H1 (cell line): Measurements from ENCODE around the gene GPR34. TPM values are rescaled to one million over a fixed set of nuclear protein-coding genes. Genes with fewer than 3 reads are reported as not detected.

Experiments
- CTCF ChIA-PET: fragments of 300-600 bp; sonication (Branson Sonifier 250); formaldehyde crosslinking; loops from one replicate; lab custom pipeline; 2021; ENCODE audit not compliant: partially characterized antibody; lab: Charles Lee
- POLR2A ChIA-PET: fragments of 300-600 bp; sonication (Branson Sonifier 250); formaldehyde crosslinking; loops from one replicate; lab custom pipeline; 2021; ENCODE audit warnings: inconsistent platforms; ENCODE audit not compliant: partially characterized antibody; lab: Charles Lee
- DNase-seq, 2 experiments: peaks; one replicate each; pipeline versions ENCODE4 v3.0.0 to v3.0.0-alpha.2; 2010 to 2022; ENCODE audit warnings: low spot score in 2 of 2, low read depth in 1 of 2, mixed read lengths in 1 of 2
- FAIRE-seq: peaks from 2 replicates; lab custom pipeline; 2011; peaks lifted over from hg19 to GRCh38; lab: Jason Lieb, UNC
- H2AFZ ChIP-seq: 2 replicates; pipeline ENCODE4 v1.8.1; 2012; ENCODE audit warnings: low read length, inconsistent platforms
- H2AK5ac ChIP-seq: 2 replicates; pipeline ENCODE4 v1.6.1; 2013; ENCODE audit warnings: low read depth, low read length
- H2BK120ac ChIP-seq: replicated peaks from 2 replicates; pipeline ENCODE3; 2013; ENCODE audit warnings: low read depth, low read length, inconsistent platforms
- H2BK12ac ChIP-seq: 2 replicates; pipeline ENCODE4 v1.6.1; 2013; ENCODE audit warnings: low read depth, low read length
- H2BK15ac ChIP-seq: 2 replicates; pipeline ENCODE4 v1.6.1; 2013; ENCODE audit warnings: low read length
- H2BK20ac ChIP-seq: 2 replicates; pipeline ENCODE4 v1.6.1; 2013; ENCODE audit warnings: low read length
- H2BK5ac ChIP-seq: 2 replicates; pipeline ENCODE4 v1.6.1; 2013; ENCODE audit warnings: low read depth, low read length
- H3K14ac ChIP-seq: 2 replicates; pipeline ENCODE4 v1.6.1; 2013; ENCODE audit warnings: inconsistent platforms; ENCODE audit not compliant: insufficient read length
- H3K18ac ChIP-seq: 2 replicates; pipeline ENCODE4 v1.6.1; 2013; ENCODE audit warnings: low read length; ENCODE audit errors: extremely low read depth
- H3K23ac ChIP-seq: 2 replicates; pipeline ENCODE4 v1.6.1; 2013; ENCODE audit warnings: inconsistent platforms; ENCODE audit not compliant: insufficient read length
- H3K23me2 ChIP-seq: 2 replicates; pipeline ENCODE4 v1.6.1; 2013; ENCODE audit warnings: low read depth, low read length
- H3K27ac ChIP-seq: 2 replicates; pipeline ENCODE4 v1.6.1; 2011; ENCODE audit warnings: low read depth, low read length, inconsistent platforms
- H3K27me3 ChIP-seq, 4 experiments: replicated peaks in 1 of 4; 1 replicate in 1 of 4; 2 replicates in 3 of 4; pipeline versions ENCODE4 v1.6.1 to v1.8.1; 2011 to 2013; ENCODE audit warnings: low read length in 3 of 4, mild to moderate bottlenecking in 3 of 4, inconsistent platforms in 2 of 4, mixed read lengths in 2 of 4, moderate library complexity in 1 of 4; ENCODE audit not compliant: control insufficient read depth in 3 of 4, insufficient read depth in 3 of 4; ENCODE audit errors: extremely low read depth in 1 of 4
- H3K36me3 ChIP-seq, 4 experiments: 2 replicates each; pipeline versions ENCODE4 v1.6.1 to v1.8.1; 2011 to 2013; ENCODE audit warnings: mild to moderate bottlenecking in 4 of 4, low read length in 3 of 4, moderate library complexity in 2 of 4, control low read depth in 1 of 4, inconsistent platforms in 1 of 4; ENCODE audit not compliant: insufficient read depth in 4 of 4, control insufficient read depth in 2 of 4
- H3K4ac ChIP-seq: replicated peaks from 2 replicates; pipeline ENCODE3; 2013; ENCODE audit warnings: low read length, low read depth, mixed read lengths, inconsistent platforms; ENCODE audit not compliant: insufficient read length
- H3K4me1 ChIP-seq, 4 experiments: replicated peaks in 1 of 4; 1 replicate in 1 of 4; 2 replicates in 3 of 4; pipeline versions ENCODE4 v1.6.1 to v1.8.1; 2011 to 2013; ENCODE audit warnings: low read length in 3 of 4, inconsistent platforms in 2 of 4, mixed read lengths in 1 of 4; ENCODE audit not compliant: insufficient read depth in 4 of 4, control insufficient read depth in 3 of 4
- H3K4me2 ChIP-seq, 2 experiments: 2 replicates each; pipeline versions ENCODE4 v1.6.1 to v1.8.1; 2011 to 2013; ENCODE audit warnings: low read depth in 2 of 2, low read length in 2 of 2, control low read depth in 1 of 2, inconsistent platforms in 1 of 2, mild to moderate bottlenecking in 1 of 2; ENCODE audit not compliant: insufficient read depth in 1 of 2
- H3K4me3 ChIP-seq, 4 experiments: fragments of 200-600, 300-600 bp in 1 of 4; sonication (generic), shearing (Covaris generic), sonication (Bioruptor Twin) in 1 of 4; 2 replicates each; pipeline versions ENCODE4 v1.5.1 to v1.8.1; 2011 to 2016; ENCODE audit warnings: low read length in 4 of 4, low read depth in 3 of 4, control low read depth in 2 of 4, inconsistent platforms in 2 of 4, mild to moderate bottlenecking in 2 of 4, mixed read lengths in 1 of 4, moderate library complexity in 1 of 4; ENCODE audit not compliant: insufficient read depth in 2 of 4; ENCODE audit errors: extremely low read depth in 1 of 4
- H3K56ac ChIP-seq: replicated peaks from 2 replicates; pipeline ENCODE3; 2013; ENCODE audit warnings: low read depth, mild to moderate bottlenecking, mixed read lengths, low read length, inconsistent platforms; ENCODE audit not compliant: insufficient read length
- H3K79me1 ChIP-seq: 2 replicates; pipeline ENCODE4 v1.6.1; 2013; ENCODE audit warnings: low read depth, low read length, control low read depth
- H3K79me2 ChIP-seq, 2 experiments: 2 replicates each; pipeline versions ENCODE4 v1.6.1 to v1.8.1; 2012 to 2013; ENCODE audit warnings: low read length in 2 of 2, mild to moderate bottlenecking in 2 of 2, inconsistent platforms in 1 of 2; ENCODE audit not compliant: insufficient read depth in 2 of 2, control insufficient read depth in 1 of 2
- H3K9ac ChIP-seq, 4 experiments: replicated peaks in 1 of 4; 1 replicate in 1 of 4; 2 replicates in 3 of 4; pipeline versions ENCODE4 v1.6.1 to v1.8.1; 2011 to 2013; ENCODE audit warnings: low read depth in 3 of 4, low read length in 3 of 4, control low read depth in 2 of 4, mild to moderate bottlenecking in 2 of 4, moderate library complexity in 2 of 4, inconsistent platforms in 1 of 4; ENCODE audit errors: extremely low read depth in 1 of 4
- H3K9me3 ChIP-seq, 2 experiments: 2 replicates each; pipeline versions ENCODE4 v1.6.1 to v1.8.1; 2012 to 2013; ENCODE audit warnings: mild to moderate bottlenecking in 2 of 2, moderate library complexity in 2 of 2, control low read depth in 1 of 2, inconsistent platforms in 1 of 2, low read depth in 1 of 2, low read length in 1 of 2, mixed read lengths in 1 of 2; ENCODE audit not compliant: insufficient read depth in 2 of 2
- H4K20me1 ChIP-seq, 2 experiments: replicated peaks in 1 of 2; 2 replicates each; pipeline versions ENCODE3 to v1.8.1; 2011 to 2013; ENCODE audit warnings: inconsistent platforms in 2 of 2, low read length in 2 of 2, mild to moderate bottlenecking in 1 of 2; ENCODE audit not compliant: insufficient read depth in 2 of 2, control insufficient read depth in 1 of 2
- H4K5ac ChIP-seq: 2 replicates; pipeline ENCODE4 v1.6.1; 2013; ENCODE audit warnings: low read length, low read depth, mixed read lengths, inconsistent platforms; ENCODE audit not compliant: insufficient read length
- H4K8ac ChIP-seq: 2 replicates; pipeline ENCODE4 v1.8.0; 2013; ENCODE audit warnings: mild to moderate bottlenecking, moderate library complexity, low read length, inconsistent platforms; ENCODE audit not compliant: insufficient read depth; ENCODE audit errors: extremely low read depth
- H4K91ac ChIP-seq: replicated peaks from 2 replicates; pipeline ENCODE3; 2013; ENCODE audit warnings: low read length, mixed read lengths, inconsistent platforms; ENCODE audit not compliant: insufficient read length
- CHD2 ChIP-seq: IDR thresholded peaks from 2 replicates; pipeline ENCODE4 v1.6.1; 2012; ENCODE audit warnings: low read length, improper control_type of control experiment
- CREB1 ChIP-seq: IDR thresholded peaks from 2 replicates; pipeline ENCODE4 v1.6.1; 2012; ENCODE audit warnings: inconsistent platforms
- TBP ChIP-seq: IDR thresholded peaks from 2 replicates; pipeline ENCODE4 v1.6.1; 2011; ENCODE audit warnings: low read depth, low read length, improper control_type of control experiment
- WGBS, 2 experiments: shearing (Covaris generic) in 1 of 2; methylation state at CpG; one replicate each; pipeline versions ENCODE4 v1.1.6 to v1.1.7; 2013 to 2015; ENCODE audit warnings: low lambda C conversion rate in 2 of 2, mixed read lengths in 2 of 2, inconsistent platforms in 1 of 2, low coverage in 1 of 2, missing lambda C conversion rate in 1 of 2; ENCODE audit not compliant: insufficient replicate concordance in 2 of 2, insufficient coverage in 1 of 2, insufficient read length in 1 of 2; ENCODE audit errors: extremely low coverage in 1 of 2, missing lambda C conversion rate in 1 of 2; 5-methylcytosine and 5-hydroxymethylcytosine counted together
- polyA plus RNA-seq, 7 experiments: library from polyadenylated mRNA; depleted of rRNA in 3 of 7; stranded (reverse) in 5 of 7; unstranded in 2 of 7; fragments of >200 nt in 5 of 7; fragments of 200-250 nt in 2 of 7; gene quantifications; 1 replicate in 5 of 7; 2 replicates in 1 of 7; 4 replicates in 1 of 7; pipeline versions ENCODE4 v1.2.1 to v1.2.3, GENCODE V29; 2011 to 2013; ENCODE audit warnings: missing spikeins in 2 of 7, mixed read lengths in 2 of 7
- total RNA-seq: library from RNA; stranded (reverse); fragmentation: NEBNext Ultra II Directional; extraction: Animal tissue kit (Norgen Biotek cat#: 25700); gene quantifications from 2 replicates; pipeline ENCODE4 v1.2.1, GENCODE V29; 2021
- TF ChIP-seq, protein P1 (sequence below): IDR thresholded peaks from 2 replicates; pipeline ENCODE4 v1.6.1; 2011; ENCODE audit warnings: low read length, improper control_type of control experiment
- TF ChIP-seq, protein P2 (sequence below): IDR thresholded peaks from 2 replicates; pipeline ENCODE4 v1.6.1; 2012; ENCODE audit warnings: inconsistent platforms

GPR34 gene
- total and polyA plus RNA-seq, 2 of the 8 experiments (the other 6 are each of a cell fraction or from before 2014, with no cell fraction given): not detected

DNA sequence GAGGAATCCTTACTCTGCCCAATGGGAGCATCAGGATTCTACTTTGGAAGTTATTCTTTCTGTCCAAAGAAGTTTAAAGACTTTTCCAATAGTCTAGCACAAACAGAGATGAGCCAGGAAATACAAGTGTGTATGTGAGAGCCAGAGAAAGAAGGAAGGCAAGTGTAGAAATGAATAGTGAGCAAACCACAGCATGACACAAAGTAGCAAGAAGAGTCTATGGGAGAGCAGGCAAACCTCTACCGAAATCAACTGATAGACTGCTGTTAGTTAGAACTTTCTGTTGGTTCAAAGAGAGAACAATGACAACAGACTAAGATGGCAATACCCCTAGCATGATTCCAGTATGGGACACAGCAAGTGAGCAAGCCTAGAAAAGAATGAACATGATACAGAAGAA lies 16.1 kb upstream of the GPR34 start:
- no peak overlapping the region for H3K9ac ChIP-seq
- no peak overlapping the region for H2BK12ac ChIP-seq
- ChIA-PET CTCF (no interaction called here), POLR2A (interaction anchor here (1.0 kb wide), 1 partner anchor 10 kb away, joined by 3 read pairs; no protein-coding TSS in a partner anchor)
- H4K91ac ChIP-seq: no peak overlapping the region
- H3K18ac ChIP-seq: no peak overlapping the region
- H3K4ac ChIP-seq: no peak overlapping the region
- no peak overlapping the region for H3K56ac ChIP-seq
- H3K27me3 ChIP-seq: no peaks in the 10 kb centered on the region
- no peak overlapping the region for H2BK15ac ChIP-seq
- DNase-seq (no peak), FAIRE-seq (no peak)
- 100% methylated on average over 1 of the region's 1 CpG; no CpG with 5 or more reads in 1 of the 2 experiments for WGBS, 2 experiments
- H2BK5ac ChIP-seq: no peak overlapping the region
- H4K8ac ChIP-seq: no peak overlapping the region
- TF ChIP-seq, protein P1, sequence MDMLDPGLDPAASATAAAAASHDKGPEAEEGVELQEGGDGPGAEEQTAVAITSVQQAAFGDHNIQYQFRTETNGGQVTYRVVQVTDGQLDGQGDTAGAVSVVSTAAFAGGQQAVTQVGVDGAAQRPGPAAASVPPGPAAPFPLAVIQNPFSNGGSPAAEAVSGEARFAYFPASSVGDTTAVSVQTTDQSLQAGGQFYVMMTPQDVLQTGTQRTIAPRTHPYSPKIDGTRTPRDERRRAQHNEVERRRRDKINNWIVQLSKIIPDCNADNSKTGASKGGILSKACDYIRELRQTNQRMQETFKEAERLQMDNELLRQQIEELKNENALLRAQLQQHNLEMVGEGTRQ: no peak
- no peak for TF ChIP-seq CREB1
- TF ChIP-seq, protein P2, sequence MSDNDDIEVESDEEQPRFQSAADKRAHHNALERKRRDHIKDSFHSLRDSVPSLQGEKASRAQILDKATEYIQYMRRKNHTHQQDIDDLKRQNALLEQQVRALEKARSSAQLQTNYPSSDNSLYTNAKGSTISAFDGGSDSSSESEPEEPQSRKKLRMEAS: no peak
- TF ChIP-seq CHD2: no peak
- TF ChIP-seq TBP: no peak
- H3K14ac ChIP-seq: no peak overlapping the region
- H3K23ac ChIP-seq: no peak overlapping the region
- H2BK20ac ChIP-seq: no peak overlapping the region
- H3K27ac ChIP-seq: no peak overlapping the region
- no peak overlapping the region for H2BK120ac ChIP-seq
- no peak overlapping the region for H2AFZ ChIP-seq
- no peaks in the 10 kb centered on the region for H3K79me2 ChIP-seq
- H2AK5ac ChIP-seq: no peak overlapping the region
- no peaks in the 10 kb centered on the region for H3K9me3 ChIP-seq
- no peak overlapping the region for H4K5ac ChIP-seq
- no peaks in the 10 kb centered on the region; a peak in 2 of 8 replicates for H3K36me3 ChIP-seq
- H3K4me1 ChIP-seq: no peaks in the 10 kb centered on the region
- H3K23me2 ChIP-seq: no peaks in the 10 kb centered on the region
- no peaks in the 10 kb centered on the region for H4K20me1 ChIP-seq
- H3K4me3 ChIP-seq: no peak overlapping the region
- H3K79me1 ChIP-seq: no peaks in the 10 kb centered on the region
- H3K4me2 ChIP-seq: no peak overlapping the region
